Stimulated activated CD4-positive, alpha-beta T cell treated with anti-CD3 and anti-CD28 coated beads, Interleukin-4, amount 100 ng/mL, for 48 hours (primary cell): ENCODE results near the gene PLCD3.
"Not testable (repeated sequence)": the region's sequence is repeated elsewhere in the genome, so short reads cannot be mapped to it uniquely, and the experiment has no call there.

Experiments used
- DNase-seq, 2 donors: peaks; one replicate each; pipeline ENCODE4 v3.0.0-alpha.2; 2020; ENCODE audit warnings: low read depth in 2 of 2

PLCD3 gene

GRCh38 chr17:45135192-45135977, 3.1 kb upstream of the PLCD3 start, which contains the start of gene ACBD4:
ACBD4 (plus strand) TSS chr17:45135687; CDS start chr17:45136145, 458 bp downstream.
- DNase-seq, result peak; percentile 93 to 98

- DNase-seq, result peak; percentile 59 to 65
These were observed 503 bp upstream of the PLCD3 start for GRCh38 chr17:45132572-45133463.

- DNase-seq, result peak; percentile 41 to 58
These were observed 547 bp downstream of the PLCD3 start for GRCh38 chr17:45131616-45132319.

- DNase-seq, result no peak
These were observed 1.4 kb downstream of the PLCD3 start for GRCh38 chr17:45130681-45131615.

GRCh38 chr17:45129940-45130680, 2.2 kb downstream of the PLCD3 start:
- no peak for DNase-seq

GRCh38 chr17:45129426-45129939, 2.8 kb downstream of the PLCD3 start:
- no peak for DNase-seq

GRCh38 chr17:45128989-45129388, 3.3 kb downstream of the PLCD3 start:
- no peak for DNase-seq

GRCh38 chr17:45128331-45128730, 4.0 kb downstream of the PLCD3 start:
- DNase-seq, result no peak

- DNase-seq, result no peak
These were observed 4.6 kb downstream of the PLCD3 start for GRCh38 chr17:45127548-45128300.

- no peak for DNase-seq
These were observed 5.1 kb downstream of the PLCD3 start for GRCh38 chr17:45127207-45127547.

GRCh38 chr17:45125509-45125908, 6.8 kb downstream of the PLCD3 start:
- DNase-seq, result no peak

- not testable (repeated sequence) for DNase-seq
These were observed 7.6 kb downstream of the PLCD3 start for GRCh38 chr17:45124797-45125122.

GRCh38 chr17:45123930-45124796, 8.2 kb downstream of the PLCD3 start:
- no peak for DNase-seq

GRCh38 chr17:45123076-45123770, 9.1 kb downstream of the PLCD3 start:
- DNase-seq, result no peak

GRCh38 chr17:45121055-45121454, 11.3 kb downstream of the PLCD3 start:
- DNase-seq, result no peak

GRCh38 chr17:45120558-45120957, 11.8 kb downstream of the PLCD3 start:
- no peak for DNase-seq

GRCh38 chr17:45119964-45120363, 12.4 kb downstream of the PLCD3 start:
- no peak for DNase-seq

- no peak for DNase-seq
These were observed 13.6 kb downstream of the PLCD3 start for GRCh38 chr17:45118691-45119090.
